A549 (cell line): ENCODE results near the gene CSRP2.

Source experiments
- BHLHE40 ChIP-seq: IDR thresholded peaks from 2 replicates; pipeline ENCODE4 v1.6.1; 2012; ENCODE audit warnings: low read depth, low read length, inconsistent platforms
- CBX2 ChIP-seq: fragments of 200-600 bp; sonication (generic); IDR thresholded peaks from 2 replicates; pipeline ENCODE4 v1.6.1; 2016; ENCODE audit warnings: low read depth, mild to moderate bottlenecking, borderline replicate concordance
- EHMT2 ChIP-seq: fragments of 200-600 bp; sonication (generic); IDR thresholded peaks from 2 replicates; pipeline ENCODE4 v1.6.1; 2016; ENCODE audit warnings: antibody characterized with exemption, low read depth, mild to moderate bottlenecking, moderate library complexity
- EP300 ChIP-seq, 2 experiments: fragments of >200 bp; sonication (Bioruptor Twin); formaldehyde crosslinking; IDR thresholded peaks; 2 replicates in 1 of 2; 3 replicates in 1 of 2; pipeline ENCODE4 v1.6.1; 2016 to 2017
- KDM1A ChIP-seq: fragments of 200-600 bp; sonication (generic); IDR thresholded peaks from 2 replicates; pipeline ENCODE4 v1.6.1; 2016; ENCODE audit warnings: low read depth, mild to moderate bottlenecking
- NFE2L2 ChIP-seq: fragments of 150-350 bp; conservative IDR thresholded peaks from 2 replicates; pipeline ENCODE4 v1.6.1; 2014; ENCODE audit warnings: low read length
- POLR2A ChIP-seq: IDR thresholded peaks from 2 replicates; pipeline ENCODE4 v1.6.1; 2012; ENCODE audit warnings: mild to moderate bottlenecking, low read length
- RARB ChIP-seq: fragments of 250-450 bp; sonication (Bioruptor Pico); IDR thresholded peaks from 2 replicates; pipeline ENCODE4 v1.8.0; 2021; ENCODE audit warnings: mild to moderate bottlenecking, moderate library complexity
- RFX5 ChIP-seq: fragments of 450-650 bp; IDR thresholded peaks from 2 replicates; pipeline ENCODE4 v1.7.1; 2014; ENCODE audit warnings: antibody characterized with exemption, mild to moderate bottlenecking, moderate library complexity
- TF ChIP-seq, protein P1 (sequence below): fragments of >200 bp; sonication (Bioruptor Twin); formaldehyde crosslinking; IDR thresholded peaks from 3 replicates; pipeline ENCODE4 v1.5.1; 2016
- TF ChIP-seq, protein P2 (sequence below): fragments of 450-650 bp; IDR thresholded peaks from 2 replicates; pipeline ENCODE4 v1.6.1; 2014; ENCODE audit warnings: antibody characterized with exemption
- TF ChIP-seq, protein P3 (sequence below): fragments of 150-350 bp; IDR thresholded peaks from 2 replicates; pipeline ENCODE4 v1.6.1; 2014; ENCODE audit warnings: low read depth, mild to moderate bottlenecking, low read length
- TF ChIP-seq, protein P4 (sequence below): fragments of >200 bp; sonication (Bioruptor Twin); formaldehyde crosslinking; IDR thresholded peaks from 3 replicates; pipeline ENCODE4 v1.6.1; 2016

DNA sequence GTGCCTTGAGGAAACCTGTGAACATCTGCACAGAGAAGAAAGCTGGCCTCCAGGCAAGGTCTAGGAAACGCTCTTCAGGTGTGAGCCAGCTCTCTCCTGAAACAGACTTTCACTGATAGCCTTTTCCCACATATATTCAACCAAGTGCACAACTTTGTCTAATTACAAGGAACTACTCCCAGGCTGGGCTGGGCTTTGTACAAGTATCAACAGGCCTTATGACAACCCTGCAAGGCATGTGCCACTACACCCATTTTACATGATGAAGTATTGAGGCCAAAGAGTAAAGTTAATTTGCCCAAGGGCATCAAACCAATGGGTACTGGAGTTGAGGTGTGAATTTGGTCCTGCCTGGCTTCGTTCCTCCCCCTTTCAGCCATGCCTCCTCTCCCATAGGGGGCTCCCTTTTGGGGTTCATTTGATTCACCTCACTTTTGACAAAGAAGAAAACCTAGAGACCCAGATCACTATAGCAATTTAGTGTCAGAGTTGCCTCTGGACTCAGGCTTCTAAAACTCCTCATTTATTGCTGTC, 2.1 kb downstream of the CSRP2 start:
- TF ChIP-seq EP300 (IDR thresholded peaks at IDR 0.05), result no peak
- no peak for TF ChIP-seq POLR2A
- TF ChIP-seq, protein P1, sequence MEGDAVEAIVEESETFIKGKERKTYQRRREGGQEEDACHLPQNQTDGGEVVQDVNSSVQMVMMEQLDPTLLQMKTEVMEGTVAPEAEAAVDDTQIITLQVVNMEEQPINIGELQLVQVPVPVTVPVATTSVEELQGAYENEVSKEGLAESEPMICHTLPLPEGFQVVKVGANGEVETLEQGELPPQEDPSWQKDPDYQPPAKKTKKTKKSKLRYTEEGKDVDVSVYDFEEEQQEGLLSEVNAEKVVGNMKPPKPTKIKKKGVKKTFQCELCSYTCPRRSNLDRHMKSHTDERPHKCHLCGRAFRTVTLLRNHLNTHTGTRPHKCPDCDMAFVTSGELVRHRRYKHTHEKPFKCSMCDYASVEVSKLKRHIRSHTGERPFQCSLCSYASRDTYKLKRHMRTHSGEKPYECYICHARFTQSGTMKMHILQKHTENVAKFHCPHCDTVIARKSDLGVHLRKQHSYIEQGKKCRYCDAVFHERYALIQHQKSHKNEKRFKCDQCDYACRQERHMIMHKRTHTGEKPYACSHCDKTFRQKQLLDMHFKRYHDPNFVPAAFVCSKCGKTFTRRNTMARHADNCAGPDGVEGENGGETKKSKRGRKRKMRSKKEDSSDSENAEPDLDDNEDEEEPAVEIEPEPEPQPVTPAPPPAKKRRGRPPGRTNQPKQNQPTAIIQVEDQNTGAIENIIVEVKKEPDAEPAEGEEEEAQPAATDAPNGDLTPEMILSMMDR, result no peak
- TF ChIP-seq, protein P2, sequence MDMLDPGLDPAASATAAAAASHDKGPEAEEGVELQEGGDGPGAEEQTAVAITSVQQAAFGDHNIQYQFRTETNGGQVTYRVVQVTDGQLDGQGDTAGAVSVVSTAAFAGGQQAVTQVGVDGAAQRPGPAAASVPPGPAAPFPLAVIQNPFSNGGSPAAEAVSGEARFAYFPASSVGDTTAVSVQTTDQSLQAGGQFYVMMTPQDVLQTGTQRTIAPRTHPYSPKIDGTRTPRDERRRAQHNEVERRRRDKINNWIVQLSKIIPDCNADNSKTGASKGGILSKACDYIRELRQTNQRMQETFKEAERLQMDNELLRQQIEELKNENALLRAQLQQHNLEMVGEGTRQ, result no peak
- TF ChIP-seq, protein P3, sequence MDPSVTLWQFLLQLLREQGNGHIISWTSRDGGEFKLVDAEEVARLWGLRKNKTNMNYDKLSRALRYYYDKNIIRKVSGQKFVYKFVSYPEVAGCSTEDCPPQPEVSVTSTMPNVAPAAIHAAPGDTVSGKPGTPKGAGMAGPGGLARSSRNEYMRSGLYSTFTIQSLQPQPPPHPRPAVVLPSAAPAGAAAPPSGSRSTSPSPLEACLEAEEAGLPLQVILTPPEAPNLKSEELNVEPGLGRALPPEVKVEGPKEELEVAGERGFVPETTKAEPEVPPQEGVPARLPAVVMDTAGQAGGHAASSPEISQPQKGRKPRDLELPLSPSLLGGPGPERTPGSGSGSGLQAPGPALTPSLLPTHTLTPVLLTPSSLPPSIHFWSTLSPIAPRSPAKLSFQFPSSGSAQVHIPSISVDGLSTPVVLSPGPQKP, result no peak
- TF ChIP-seq NFE2L2, result no peak
- TF ChIP-seq KDM1A, result no peak
- TF ChIP-seq RARB (CRISPR knock-in tag), result no peak
- no peak for TF ChIP-seq EHMT2
- no peak for TF ChIP-seq BHLHE40
- no peak for TF ChIP-seq RFX5
- no peak for TF ChIP-seq CBX2
- TF ChIP-seq, protein P4, sequence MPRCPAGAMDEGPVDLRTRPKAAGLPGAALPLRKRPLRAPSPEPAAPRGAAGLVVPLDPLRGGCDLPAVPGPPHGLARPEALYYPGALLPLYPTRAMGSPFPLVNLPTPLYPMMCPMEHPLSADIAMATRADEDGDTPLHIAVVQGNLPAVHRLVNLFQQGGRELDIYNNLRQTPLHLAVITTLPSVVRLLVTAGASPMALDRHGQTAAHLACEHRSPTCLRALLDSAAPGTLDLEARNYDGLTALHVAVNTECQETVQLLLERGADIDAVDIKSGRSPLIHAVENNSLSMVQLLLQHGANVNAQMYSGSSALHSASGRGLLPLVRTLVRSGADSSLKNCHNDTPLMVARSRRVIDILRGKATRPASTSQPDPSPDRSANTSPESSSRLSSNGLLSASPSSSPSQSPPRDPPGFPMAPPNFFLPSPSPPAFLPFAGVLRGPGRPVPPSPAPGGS, result no peak
